ELF-1 (cell line): ENCODE measurements around the gene NOG.

ENCODE experiments used
- DNase-seq: peaks from one replicate; pipeline ENCODE4 v3.0.0-alpha.2; 2016; ENCODE audit warnings: low read depth, low spot score

The NOG gene

DNA sequence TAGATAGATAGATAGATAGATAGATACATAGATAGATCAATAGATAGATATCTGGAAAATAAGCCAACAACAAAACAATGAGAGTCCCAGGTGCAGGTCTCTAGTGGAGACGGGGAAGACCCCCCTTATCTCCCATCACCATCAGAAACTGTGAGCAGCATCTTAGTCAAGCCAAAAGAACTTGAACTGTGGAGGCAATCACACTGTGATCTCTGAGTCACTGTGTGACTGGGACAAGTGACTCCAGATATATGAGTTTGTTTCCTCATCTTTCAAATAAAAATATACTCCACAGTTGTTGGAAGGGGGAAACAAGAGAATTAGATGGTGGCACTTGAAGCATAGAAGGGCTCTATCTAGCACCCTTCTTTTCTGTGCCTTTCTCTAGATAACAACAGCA lies 42.1 kb downstream of the NOG start:
- no peak for DNase-seq

DNA sequence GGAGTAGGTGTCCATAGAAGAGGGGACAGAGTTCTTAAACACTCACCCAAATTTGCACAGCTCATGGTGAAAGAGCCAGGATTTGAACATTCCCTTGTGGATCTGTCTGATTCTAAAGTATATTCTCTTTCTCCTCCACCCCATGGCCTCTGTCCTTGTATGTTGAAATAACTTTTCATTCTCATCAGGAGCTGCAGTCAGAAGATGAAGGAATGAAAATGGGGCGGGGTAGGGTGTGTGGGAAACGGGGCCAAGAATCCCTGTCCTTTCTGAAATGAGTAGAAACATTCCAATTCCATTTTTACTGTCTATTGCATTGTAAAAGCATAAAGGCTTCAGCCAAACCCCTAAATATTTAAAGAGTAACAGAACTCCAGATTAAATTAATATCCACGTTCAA lies 42.8 kb downstream of the NOG start:
- no peak for DNase-seq

DNA sequence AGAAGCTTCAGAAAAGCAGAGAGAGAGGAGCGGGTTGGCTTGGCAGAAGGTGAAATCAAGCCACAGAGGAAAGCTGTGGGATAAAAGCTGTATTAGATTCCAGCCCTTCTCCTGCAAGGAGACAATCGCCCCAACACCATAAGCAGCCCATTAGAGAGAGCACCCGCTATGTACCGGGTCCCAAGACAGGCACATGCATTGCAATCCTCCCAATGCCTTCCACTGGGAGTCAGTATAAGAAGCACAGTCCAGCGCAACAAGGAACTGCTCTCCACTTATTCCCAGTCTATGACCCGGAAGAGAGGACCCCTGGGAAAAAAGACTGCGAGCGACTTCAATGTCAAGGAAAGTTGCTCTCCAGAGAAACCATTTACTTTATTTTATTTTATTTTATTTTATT lies 43.8 kb downstream of the NOG start:
- no peak for DNase-seq

DNA sequence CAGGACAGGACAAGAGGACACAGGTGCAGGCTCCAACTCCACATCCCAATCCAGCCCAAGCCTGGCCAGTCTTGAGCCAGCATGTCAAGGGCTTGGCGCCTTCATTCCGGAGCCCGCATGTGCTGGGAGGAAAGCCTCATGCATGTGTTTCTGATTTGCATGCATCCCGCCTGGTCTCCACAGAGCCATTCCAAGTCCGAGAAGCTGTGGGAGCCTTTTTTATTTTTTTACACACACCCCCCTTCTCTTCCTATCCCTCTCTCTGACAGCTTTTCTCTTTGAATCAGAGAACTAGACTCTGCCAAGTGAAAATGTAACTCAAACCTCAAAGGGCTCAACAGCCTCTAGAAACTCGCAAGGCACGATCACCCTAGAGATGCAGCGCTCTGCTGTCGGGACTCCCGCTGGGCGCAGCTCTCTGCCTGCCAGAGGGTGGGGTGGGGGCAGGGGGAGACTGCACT lies 45.1 kb downstream of the NOG start:
- peak; percentile 8 for DNase-seq

DNA sequence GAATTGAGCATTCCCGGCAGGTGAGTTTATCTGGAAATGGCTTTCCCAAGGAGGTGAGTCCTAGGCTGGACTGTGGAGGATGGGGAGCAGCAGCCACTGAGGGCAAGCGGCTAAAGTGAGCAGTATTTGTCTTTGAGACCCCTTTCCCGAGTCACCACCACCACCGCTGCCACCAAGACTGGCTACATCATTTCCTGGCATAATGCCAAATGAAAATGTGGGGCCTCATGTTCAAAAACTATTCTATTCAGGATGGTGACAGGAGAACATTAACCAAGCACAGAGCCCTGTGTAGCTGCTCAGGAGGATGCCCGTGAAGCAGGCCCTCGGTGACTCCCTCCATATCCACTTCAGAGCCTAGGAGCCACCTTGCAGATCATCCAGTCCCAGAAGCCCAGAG lies 46.0 kb downstream of the NOG start:
- no peak for DNase-seq

DNA sequence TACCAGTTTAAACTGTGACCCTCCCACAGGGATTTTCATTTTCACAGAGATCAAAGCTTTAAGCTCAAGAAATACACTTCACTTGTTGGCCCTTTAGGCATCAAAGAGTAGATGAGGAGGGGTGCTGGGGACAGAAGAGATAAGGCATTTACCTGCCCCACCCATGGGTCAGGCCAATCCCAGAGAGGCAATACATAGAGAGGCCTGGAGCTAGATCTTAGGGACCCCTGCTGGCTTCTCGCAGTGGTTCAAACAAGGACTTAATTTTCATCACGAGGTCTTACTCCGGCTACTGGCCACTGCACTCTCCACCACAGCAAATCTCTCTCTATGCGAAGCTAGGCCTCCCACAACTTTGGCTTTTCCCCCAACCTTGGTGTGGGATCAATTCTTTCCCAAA lies 46.6 kb downstream of the NOG start:
- DNase-seq: peak; percentile 2

DNA sequence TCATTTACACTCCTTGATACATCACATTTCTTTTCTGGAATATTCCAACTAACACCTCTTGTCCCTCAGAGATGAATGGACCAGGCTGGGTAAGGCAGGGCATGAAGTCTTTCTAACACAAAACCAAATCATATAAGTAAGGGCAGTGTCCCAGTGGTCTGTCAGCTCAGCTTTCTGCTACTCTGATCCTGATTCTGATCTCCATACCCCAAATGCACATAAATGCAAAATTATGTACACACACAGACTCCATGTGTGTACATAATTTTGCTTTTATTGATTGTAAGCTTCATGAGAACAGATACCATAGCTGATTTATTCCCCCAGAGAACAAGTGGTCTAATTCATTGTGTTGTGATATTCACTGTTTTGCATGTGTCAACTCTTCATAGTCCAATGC lies 47.9 kb downstream of the NOG start:
- no peak for DNase-seq

DNA sequence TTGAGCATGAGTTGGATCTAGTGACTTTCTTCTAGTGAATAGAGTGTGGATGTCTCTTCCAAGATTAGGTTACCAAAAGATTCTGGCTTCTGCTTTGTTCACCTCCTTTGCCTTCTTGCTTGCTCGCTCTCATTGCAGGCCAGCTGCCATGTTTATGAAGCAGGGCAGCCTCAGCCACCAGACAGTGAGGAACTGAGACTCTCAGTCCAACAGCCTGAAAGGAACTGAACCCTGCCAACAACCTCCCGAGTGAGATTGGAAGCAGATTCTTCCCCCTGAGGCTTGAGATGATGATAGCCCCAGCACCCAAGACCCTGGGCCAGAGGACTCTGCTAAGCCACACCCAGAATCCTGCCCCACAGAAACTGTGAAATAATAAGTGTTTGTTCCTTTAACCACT lies 48.4 kb downstream of the NOG start:
- DNase-seq: no peak

DNA sequence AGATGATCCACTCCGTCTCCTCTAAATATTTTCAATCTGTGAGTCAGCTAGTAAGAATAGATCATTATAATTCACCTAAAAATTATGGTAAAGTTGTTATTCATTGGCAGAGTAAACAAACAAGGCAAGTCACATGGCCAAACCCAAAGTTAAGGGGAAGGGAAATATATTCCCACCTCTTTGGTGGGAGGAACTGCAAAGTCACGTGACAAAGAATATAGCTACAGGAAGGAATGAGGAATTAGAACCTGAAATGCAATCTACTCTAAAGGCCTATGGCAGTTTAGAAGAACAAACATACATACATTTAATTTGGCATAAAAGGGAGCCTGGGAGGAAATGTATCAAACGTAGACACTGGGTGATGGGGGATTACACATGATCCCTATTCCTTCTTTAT lies 48.9 kb downstream of the NOG start:
- DNase-seq: no peak
